Measurements from ENCODE around the gene CHRM5.

The CHRM5 gene

GRCh38 chr15:33968224-33968623 lies at the start of gene CHRM5:
Gene CHRM5, plus strand, starts transcription at chr15:33968497. Its CDS starts 94,221 bp downstream, at chr15:34062718.
- DNase-seq, result no peak

DNA sequence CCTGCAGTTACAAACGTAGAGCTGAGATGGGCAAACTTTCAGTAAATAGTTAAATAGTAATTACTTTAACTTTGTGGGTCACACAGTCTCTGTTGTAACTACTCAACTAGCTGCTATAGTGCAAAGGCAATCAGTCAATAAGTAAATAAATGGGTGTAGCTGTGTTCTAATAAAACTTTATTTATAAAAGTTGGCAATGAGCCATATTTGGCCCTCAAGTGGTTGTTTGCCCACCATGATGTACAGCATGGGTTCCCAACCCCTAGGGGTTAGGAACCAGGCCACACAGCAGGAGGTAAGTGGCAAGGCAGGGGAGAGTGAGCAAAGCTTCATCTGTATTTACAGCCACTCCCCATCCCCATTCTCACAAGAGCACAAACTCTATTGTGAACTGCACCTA lies 44.9 kb upstream of the CHRM5 start:
- DNase-seq, result no peak

DNA sequence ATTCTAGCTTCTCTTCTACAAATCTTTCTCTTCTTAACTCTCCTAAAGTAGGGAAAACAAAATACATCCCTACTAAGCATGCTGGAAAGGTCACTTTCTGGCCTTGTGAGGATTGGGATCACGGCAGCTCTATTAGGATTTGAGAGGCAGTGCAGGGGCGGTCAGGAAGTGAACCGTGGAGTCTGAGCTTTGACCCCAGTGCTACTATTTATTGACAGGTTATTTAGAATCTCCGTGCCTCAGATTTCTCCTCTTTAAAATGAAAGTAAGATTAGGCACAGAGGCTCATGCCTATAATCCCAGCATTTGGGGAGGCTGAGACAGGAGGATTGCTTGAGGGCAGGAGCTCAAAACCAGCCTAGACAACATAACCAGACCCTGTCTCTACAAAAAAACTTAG lies 42.0 kb upstream of the CHRM5 start:
- DNase-seq, result no peak

GRCh38 chr15:33932734-33933133 lies 35.6 kb upstream of the CHRM5 start:
- DNase-seq, result no peak

- no peak for DNase-seq
These were observed 33.9 kb upstream of the CHRM5 start for GRCh38 chr15:33934396-33934795.

DNA sequence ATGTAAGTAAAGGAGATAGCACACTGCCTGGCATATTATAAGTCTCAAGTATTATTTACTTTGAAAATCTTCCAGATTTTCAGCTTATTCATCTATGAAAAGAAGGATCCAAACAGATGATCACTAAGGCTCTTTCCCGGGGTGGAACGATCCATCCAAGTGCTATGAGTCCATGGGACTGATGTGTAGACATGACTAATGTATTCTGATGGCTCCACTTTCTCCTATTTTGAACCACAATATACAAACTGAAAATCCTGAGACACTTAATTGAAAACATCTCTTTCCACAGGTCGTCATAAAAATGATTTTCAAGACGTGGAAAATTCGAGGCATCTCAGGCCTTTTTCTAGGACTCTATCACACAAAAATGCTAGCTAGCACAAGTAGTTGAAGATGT lies 33.4 kb upstream of the CHRM5 start:
- no peak for DNase-seq

DNA sequence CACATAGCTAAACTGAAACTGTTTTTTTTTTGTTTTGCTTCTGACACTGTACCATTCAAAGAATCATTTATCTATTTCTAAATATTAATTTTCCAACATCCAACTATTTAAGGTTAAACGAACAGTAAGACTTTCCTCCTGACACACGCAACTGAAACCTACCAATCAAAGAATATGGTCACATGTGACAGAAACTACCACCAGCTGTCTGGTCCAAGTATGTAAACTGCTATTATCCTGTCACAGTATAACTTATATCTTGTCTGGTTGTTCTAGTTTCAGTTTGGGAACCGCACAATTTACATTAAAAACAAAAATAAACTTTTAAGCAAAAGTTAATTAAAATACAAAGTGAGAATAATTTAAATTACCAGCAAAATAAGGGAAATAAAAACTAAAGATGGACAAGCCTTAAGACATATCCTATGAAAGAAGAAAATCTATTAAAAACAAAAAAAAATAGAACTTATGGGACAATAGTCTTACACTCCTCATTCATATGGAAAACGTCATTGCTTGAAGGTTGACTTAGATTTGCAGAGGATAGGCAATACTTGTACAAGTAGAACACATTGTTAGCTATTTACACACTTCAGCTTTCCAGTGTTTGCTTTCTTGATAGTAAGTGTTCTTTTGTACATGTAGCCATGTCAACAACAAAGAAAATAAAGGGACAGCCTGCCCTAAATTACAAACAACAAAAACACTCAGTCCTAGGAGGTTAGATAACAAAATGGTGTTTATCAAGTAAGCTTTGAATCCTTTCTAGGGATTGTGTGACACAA lies 26.8 kb upstream of the CHRM5 start:
- no peak for DNase-seq

- no peak for DNase-seq
These were observed 22.1 kb upstream of the CHRM5 start for GRCh38 chr15:33946152-33946551.

GRCh38 chr15:33955945-33956344 lies 12.4 kb upstream of the CHRM5 start:
- no peak for DNase-seq

- no peak for DNase-seq
These were observed 11.9 kb upstream of the CHRM5 start for GRCh38 chr15:33956397-33956796.

DNA sequence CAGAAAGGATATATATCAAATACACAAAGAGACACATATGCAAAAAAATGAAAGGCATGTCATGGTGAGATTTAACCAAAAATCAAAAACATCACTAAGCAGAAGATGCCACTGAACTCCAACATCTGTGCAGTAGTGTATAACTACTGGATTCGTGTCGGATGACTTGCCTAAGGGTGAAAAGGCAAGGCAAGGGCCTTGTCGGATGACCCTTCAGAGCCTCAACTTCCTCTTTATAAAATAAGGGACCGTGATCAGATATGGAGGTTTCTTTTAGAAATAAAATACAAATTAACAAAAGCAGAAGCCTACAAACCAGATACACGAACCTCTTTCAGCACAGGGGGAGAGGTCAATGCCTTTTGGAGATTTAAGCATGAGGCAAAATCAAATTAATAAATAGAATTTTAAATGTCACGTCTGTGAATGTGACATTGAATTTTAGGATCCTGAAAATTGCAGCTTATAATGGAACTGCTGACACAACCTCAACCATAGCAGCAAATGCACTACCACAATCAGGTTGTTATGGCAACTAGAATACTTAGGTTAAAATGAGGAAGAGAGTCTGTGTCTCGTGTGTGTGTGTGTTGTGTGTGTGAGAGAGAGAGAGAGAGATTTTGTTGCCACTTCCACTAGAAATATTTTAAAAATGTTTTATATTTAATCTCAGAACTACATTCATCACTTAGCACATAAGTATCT lies 8.3 kb upstream of the CHRM5 start:
- DNase-seq, result no peak

DNA sequence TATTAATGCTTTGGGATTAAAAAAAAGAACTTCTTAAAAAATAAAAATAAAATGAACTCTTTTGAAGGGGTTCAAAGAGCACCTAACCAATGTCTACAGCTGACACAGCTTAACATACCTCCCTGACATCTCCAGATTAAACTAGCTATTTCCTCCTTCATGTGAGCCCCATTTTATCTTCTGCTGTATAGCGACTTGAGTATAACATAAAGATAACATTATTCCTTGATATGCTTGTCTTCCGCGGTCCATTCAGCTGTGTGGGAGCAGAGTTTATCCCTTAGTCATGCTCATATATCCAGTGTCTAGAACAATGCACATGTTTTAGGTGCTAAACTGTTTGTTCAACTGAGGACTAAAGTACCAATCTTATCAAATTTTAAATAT lies 7.8 kb upstream of the CHRM5 start:
- DNase-seq, result no peak

DNA sequence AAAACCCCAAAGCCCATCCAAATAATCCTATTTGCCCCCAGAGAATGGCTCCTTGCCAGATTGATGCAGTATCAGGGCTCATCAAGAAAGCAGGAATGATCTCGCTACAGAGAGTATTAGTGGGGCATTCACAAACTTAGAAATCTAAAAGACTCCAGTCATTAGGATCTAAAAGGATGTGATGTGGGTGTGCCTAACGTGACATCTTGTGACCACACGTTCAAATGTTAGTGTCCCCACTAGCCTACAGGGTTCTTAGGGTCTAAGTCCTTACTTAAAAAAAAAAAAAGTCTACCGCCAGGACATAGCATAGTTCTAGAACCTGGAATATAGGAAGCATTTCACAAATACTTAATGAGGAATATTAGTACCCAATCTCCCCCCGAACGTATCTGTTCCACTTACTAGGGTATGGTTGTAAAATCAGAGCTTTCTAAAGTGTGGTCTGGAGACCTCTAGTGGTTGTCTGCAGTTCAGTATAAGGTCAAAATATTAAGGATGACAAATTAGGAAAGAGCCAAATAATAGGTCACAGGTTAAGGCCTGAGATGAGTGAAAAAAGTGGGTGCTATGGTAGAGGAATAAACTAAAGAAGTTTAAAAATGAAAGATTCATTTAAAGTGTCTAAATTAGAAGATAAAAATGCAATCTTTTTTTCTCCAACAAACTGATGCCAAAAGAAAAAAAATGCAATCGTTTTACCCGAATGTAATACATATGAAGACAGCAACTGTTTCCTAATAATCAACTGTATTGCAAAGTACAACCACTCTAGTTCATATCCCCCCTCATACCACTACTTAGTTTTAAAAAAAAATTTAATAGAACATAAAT lies 4.2 kb upstream of the CHRM5 start:
- no peak for DNase-seq

DNA sequence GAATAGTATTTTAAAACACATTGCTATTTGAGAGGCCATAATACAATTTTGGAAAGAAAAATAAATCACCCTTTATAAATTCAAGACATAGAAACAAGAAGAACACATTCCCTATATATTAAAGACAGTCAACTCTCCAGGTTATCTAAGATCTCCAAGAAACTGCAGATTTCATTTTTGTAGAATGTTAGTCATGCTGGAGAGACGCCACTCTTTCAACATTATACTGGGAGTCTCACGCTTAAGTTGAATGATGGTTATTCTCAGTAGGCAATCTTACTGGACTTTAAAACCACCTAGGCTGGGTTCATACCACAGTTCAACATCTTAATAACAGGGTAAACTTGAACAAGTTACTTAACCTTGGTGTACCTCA lies 3.6 kb upstream of the CHRM5 start:
- DNase-seq, result no peak

DNA sequence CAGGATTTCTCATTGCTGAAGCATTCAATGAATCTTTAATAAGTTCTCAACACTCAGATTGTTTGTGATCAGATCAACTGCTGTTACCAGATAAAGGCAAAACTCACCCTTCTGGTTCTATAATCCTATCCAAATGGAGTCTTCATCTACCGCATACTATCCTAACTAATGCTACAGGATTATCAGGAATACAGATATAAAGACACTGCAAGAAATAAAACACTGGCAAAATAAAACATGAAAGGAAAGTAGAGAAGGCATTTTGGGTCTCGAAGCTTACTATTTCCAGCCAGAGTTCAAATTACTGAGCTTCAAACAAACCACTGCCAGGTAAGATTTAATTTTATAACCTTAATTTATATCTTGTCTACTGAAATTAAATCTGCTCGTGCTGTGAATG lies 524 bp downstream of the CHRM5 start:
- no peak for DNase-seq

DNA sequence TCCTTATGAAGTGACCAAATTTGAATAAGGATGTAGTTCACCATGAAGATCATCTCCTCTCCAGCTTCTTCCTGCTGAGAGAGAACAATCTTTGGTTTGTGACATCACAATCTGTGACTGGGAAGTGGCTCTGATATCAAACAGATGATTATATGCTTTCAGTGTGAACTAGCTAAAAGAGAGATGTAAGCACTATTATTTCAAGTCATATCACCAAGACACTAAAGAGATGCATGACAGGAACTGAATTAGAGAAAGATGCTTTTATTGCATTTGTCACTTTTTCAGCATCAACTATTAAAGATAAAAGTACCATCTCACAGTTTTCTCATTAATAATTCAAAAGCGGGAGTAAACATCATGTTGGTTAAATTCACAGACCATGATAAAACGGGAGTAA lies 3.5 kb downstream of the CHRM5 start:
- no peak for DNase-seq

DNA sequence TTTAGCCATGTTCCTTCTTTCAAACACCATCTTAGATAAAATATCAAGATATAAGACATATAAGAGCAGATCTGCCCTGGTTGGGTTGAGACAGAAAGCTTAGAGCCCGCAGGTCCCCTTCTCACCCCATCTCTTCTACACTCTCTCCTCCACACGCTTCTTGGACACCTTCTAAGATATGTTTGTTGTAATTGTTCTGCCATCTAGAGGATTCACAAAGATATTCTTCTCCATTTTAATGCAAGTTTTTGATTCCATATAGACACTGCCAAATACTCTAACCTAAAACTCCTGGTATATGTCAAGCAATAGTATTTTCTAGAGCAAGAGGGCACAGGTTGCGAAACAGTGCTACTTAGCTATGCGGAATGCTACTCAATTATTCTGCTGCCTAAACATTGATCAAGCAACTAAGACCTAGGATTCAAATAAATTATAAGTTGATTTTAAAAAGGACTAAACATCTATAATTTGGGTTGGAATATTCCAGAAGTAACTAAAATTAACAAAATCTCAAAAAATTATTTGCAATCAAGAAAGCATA lies 6.8 kb downstream of the CHRM5 start:
- DNase-seq, result no peak

- DNase-seq, result no peak
These were observed 11.9 kb downstream of the CHRM5 start for GRCh38 chr15:33980159-33980558.

- DNase-seq, result no peak
These were observed 14.2 kb downstream of the CHRM5 start for GRCh38 chr15:33982516-33982915.

DNA sequence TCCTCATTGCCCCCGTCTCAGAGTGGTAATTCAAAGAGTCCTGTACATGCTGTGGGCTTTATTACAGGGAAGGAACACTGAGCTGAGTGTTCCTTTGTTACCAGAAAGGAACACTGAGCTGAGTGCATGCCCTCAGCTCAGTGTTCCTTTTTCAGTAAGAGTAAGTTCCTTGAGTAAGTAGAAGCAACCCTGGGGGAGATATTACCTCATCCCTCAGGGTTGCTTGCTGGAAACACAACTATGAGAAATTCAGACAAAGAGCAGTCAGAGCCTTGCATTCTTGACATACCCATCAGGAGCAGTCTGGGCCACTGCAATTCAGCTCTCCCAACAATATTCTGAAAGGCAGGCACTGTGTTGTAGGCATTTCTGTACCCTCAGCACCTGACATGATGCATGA lies 17.0 kb downstream of the CHRM5 start:
- no peak for DNase-seq

- no peak for DNase-seq
These were observed 17.5 kb downstream of the CHRM5 start for GRCh38 chr15:33985751-33986150.

DNA sequence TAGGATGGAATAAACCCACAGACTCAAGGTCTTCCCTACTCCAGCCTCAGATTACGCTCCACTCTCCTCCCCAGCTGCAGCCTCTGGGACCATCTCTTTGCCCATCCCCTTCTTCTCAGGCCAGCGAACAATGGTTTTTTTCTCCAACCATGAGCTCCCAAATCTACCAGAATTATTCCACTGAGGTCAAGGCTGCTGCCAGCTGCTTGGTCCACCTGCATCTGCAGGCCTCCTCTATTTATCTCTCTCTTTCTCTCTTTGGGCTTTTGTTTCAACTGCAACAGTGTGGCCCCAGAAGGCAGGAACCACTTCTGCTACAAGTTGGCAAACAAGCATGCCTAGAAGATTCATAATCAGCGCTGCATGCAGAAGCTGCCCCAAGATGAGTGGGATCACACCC lies 19.1 kb downstream of the CHRM5 start:
- DNase-seq, result no peak

DNA sequence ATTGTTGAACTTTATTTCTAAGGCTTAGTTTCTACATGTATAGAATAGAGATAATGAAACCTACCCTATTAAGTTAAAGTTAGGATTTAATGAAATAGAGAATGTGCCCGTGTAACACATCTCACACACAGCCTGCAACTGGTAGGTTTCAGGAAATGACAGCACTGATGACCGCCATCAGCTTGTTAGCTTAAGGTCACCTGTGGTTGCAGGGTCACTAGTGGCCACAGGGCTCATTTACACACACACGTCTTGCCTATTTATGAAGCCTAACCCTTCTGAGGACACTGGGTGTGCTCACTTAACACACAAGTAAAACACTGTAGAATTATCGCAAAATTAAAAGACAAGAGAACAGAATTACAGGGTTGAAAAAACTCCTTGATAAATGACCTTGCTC lies 20.1 kb downstream of the CHRM5 start:
- DNase-seq, result no peak
